HG03442 (cell line): ENCODE data around the gene FXYD4.
"Not testable (repeated sequence)": the region's sequence is repeated elsewhere in the genome, so short reads cannot be mapped to it uniquely, and the experiment has no call there.

Source experiments
- ATAC-seq: cut with Tn5 transposase; IDR thresholded peaks from one replicate; pipeline ENCODE4 v1.9.1; 2021; ENCODE audit warnings: mild to moderate bottlenecking, moderate library complexity; ENCODE audit not compliant: unreplicated experiment

Gene FXYD4

DNA sequence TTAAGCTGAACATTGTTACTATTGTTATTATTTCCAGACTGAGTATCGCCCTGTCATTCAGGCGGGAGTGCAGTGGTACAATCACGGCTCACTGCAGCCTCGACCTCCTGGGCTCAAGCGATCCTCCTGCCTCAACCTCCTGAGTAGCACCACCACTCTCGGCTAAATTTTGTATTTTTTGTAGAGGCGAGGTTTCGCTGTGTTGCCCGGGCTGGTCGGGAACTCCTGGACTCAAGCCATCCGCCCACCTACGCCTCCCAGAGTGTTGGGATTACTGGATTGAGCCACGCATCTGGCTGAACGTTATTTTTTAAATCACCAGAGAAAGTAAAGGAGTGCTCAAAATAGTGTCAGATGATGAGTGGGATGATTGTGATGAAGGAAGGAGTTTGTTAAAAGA is 38.9 kb downstream of the FXYD4 start:
- ATAC-seq = no peak

DNA sequence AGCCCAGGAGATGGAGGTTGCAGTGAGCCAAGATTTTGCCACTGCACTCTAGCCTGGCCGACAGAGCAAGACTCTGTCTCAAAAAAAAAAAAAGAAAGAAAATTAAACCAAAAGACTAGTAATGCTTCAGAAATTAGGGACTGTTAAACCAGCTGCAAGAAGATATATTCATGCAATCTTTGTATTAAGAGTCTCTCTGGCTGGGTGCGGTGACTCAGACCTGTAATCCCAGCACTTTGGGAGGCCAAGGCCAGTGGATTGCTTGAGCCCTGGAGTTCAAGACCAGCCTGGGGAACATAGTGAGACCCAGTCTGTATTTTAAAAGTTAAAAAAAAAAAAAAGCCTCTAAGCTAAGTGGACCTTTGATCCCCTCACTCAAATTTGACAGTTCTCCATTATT is 40.1 kb downstream of the FXYD4 start:
- ATAC-seq = no peak

- ATAC-seq = no peak
Measured at GRCh38 chr10:43415544-43415943, 44.1 kb downstream of the FXYD4 start.

GRCh38 chr10:43417950-43418768 is 46.7 kb downstream of the FXYD4 start:
- peak; percentile 36 for ATAC-seq

DNA sequence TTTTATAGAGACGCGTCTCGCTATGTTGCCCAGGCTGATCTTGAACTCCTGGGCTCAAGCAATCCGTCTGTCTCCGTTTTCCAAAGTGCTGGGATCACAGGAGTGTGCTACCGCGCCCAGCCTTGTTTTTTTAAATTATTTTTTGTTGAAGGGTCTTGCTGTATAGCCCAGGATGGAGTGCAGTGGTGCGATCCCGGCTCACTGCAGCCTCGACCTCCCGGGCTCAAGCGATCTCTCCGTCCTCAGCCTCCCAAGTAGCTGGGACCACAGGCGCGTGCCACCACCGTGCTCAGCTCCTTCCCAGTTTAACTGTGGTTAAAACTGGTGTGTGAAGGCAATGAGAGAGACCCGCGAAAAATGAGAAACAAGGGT is 48.5 kb downstream of the FXYD4 start:
- ATAC-seq = no peak

GRCh38 chr10:43420369-43421200 is 49.1 kb downstream of the FXYD4 start:
- peak; percentile 73 for ATAC-seq

DNA sequence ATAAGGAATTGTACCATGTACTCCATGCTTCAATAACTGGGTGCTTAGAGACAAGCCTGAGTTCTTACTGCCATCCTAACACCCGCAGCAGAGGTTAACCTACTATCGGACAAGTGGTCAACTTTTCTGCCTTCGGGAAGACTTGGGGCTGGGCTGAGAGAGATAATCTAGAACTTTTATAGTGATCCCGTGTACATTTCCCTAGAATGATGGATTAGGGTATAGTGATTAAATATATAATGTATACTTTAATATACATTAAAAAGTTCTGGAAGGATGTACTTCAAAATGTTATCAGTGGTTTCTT is 49.7 kb downstream of the FXYD4 start:
- ATAC-seq = no peak

DNA sequence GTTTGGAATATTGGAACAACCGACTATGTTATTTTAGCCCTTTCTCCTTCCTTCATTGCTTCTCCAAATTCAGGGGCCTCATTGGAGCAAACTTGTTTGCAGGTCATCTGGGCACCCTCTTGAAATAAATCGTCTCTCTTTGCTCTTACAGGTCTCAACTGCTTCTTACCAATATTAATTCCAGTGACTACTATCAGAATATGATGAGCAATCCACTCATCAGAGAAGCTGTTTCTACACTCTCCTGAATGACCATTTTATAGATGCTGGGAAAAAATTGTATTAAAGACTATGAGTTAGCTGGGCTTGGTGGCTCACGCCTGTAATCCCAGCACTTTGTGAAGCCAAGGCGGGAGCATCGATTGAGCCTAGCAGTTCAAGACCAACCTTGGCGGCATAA is 50.1 kb downstream of the FXYD4 start:
- ATAC-seq = no peak

- not testable (repeated sequence) for ATAC-seq
Measured at GRCh38 chr10:43421944-43422343, 50.5 kb downstream of the FXYD4 start.

DNA sequence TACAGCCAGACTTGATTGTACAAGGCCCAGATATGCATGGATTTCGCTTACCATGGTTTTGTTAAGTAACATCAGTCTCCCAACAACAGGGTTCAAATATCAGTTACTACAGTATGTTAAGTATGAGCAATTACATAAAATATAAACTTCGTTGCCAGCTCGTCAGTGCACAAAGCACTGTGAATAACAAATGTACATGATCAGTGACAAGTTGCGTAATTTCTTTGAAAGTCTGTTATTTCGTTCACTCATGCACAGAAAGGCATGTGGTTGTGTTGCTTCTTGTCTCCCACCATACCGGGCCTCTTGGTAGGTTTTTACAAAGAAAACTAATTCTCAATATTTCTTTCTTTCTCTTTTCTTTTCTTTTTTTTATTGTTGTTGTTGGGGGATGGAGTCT is 53.0 kb downstream of the FXYD4 start:
- no peak for ATAC-seq
